Mesothelial cell of epicardium (in vitro differentiated cells): ENCODE data around the gene HSD11B1L. TPM values are rescaled to one million over a fixed set of nuclear protein-coding genes. Genes with fewer than 3 reads are reported as not detected.

Source experiments
- DNase-seq, 2 experiments: peaks; one replicate each; pipeline ENCODE4 v3.0.0; 2021; ENCODE audit warnings: low spot score in 2 of 2; ENCODE audit not compliant: unreplicated experiment in 2 of 2
- H3K27ac Mint-ChIP-seq: 2 replicates; pipeline ENCODE4 v1.8.0; 2021; ENCODE audit warnings: mixed read lengths
- H3K27me3 Mint-ChIP-seq: 2 replicates; pipeline ENCODE4 v1.8.0; 2021; ENCODE audit warnings: low read depth, mixed read lengths
- H3K36me3 Mint-ChIP-seq: 2 replicates; pipeline ENCODE4 v1.8.0; 2021; ENCODE audit warnings: mixed read lengths
- H3K4me1 Mint-ChIP-seq: 2 replicates; pipeline ENCODE4 v1.8.0; 2021; ENCODE audit warnings: mixed read lengths
- H3K4me3 Mint-ChIP-seq: 2 replicates; pipeline ENCODE4 v1.8.0; 2021; ENCODE audit warnings: mild to moderate bottlenecking, moderate library complexity, mixed read lengths
- H3K9me3 Mint-ChIP-seq: 2 replicates; pipeline ENCODE4 v1.8.0; 2021; ENCODE audit warnings: mixed read lengths
- CTCF ChIP-seq: fragments of 200-600 bp; sonication (generic); IDR thresholded peaks from one replicate; pipeline ENCODE4 v1.5.0; 2021; ENCODE audit warnings: antibody characterized with exemption; ENCODE audit not compliant: unreplicated experiment
- total RNA-seq: library from RNA; stranded (reverse); gene quantifications from 3 replicates; pipeline ENCODE4 v1.2.1, GENCODE V29; 2021

HSD11B1L gene
- total RNA-seq, 1 donor from 2014 or later = 16.0 TPM

GRCh38 chr19:5678071-5678718 is 2.6 kb upstream of the HSD11B1L start:
- Mint-ChIP-seq H3K9me3 (no peaks in the 10 kb centered on the region), H3K4me3 (no peak overlapping the region), H3K27me3 (no peaks in the 10 kb centered on the region), H3K36me3 (peaks cover 4% of the 10 kb centered on the region), H3K27ac (no peak overlapping the region), H3K4me1 (peaks cover 28% of the 10 kb centered on the region)
- TF ChIP-seq CTCF = no peak
- no peak for DNase-seq

DNA sequence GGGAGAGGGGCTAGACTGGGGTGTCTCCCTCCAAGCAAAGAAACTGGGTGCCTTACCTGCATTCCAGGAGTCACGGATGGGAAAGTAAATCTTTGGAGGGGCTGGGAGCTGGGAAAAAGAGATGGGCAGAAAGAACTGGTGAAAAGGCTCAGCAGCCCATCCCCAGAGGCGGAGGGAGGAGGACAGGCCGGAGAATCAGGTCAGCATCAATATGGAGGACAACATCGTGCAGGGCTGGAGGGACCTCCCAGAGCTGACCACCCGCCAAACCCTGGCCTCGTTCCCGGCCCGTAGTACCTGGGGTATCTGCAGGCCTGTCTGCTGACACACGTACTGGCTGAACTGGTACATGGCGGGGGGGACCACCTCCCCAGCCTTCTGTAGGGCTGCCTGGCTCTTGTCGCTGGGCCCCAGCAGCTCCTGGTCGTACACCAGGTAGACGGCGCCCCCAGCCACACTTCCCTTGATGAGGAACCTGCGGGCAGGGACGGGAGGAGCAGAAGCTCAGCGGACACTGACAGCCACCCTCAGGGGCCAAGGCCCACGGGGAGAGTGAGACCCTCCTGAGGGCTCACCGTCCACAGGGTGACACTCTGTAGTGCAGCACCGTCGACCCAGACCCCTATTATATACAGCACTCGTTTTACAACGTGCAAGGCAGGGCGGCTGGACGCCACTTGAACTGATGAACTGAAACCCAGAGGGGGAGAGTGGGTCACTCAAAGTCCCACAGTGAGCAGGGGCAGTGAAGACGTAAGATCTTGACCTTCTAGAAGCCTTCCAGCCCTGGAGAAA is 1.3 kb upstream of the HSD11B1L start:
- Mint-ChIP-seq H3K36me3 (no peaks in the 10 kb centered on the region), H3K27me3 (no peaks in the 10 kb centered on the region), H3K4me3 (peak overlapping the region; percentile 100), H3K27ac (peak overlapping the region; percentile 96), H3K9me3 (no peaks in the 10 kb centered on the region), H3K4me1 (peaks cover 30% of the 10 kb centered on the region)
- DNase-seq = no peak
- TF ChIP-seq CTCF = no peak

- Mint-ChIP-seq H3K9me3 (no peaks in the 10 kb centered on the region), H3K4me3 (peak overlapping the region; percentile 100), H3K4me1 (peaks cover 30% of the 10 kb centered on the region), H3K36me3 (no peaks in the 10 kb centered on the region), H3K27ac (peak overlapping the region; percentile 96), H3K27me3 (no peaks in the 10 kb centered on the region)
- no peak for TF ChIP-seq CTCF
- DNase-seq = peak in 1 of 2 experiments; percentile 54
Measured at GRCh38 chr19:5680084-5680436, 767 bp upstream of the HSD11B1L start.

- Mint-ChIP-seq H3K9me3 (no peaks in the 10 kb centered on the region), H3K4me1 (peaks cover 30% of the 10 kb centered on the region), H3K36me3 (no peaks in the 10 kb centered on the region), H3K4me3 (peak overlapping the region; percentile 100), H3K27ac (peak overlapping the region; percentile 19), H3K27me3 (no peaks in the 10 kb centered on the region)
- no peak for TF ChIP-seq CTCF
- DNase-seq = no peak
Measured at GRCh38 chr19:5681391-5682106, 722 bp downstream of the HSD11B1L start.

- no peak for DNase-seq
- Mint-ChIP-seq H3K4me3 (peak overlapping the region; percentile 100), H3K9me3 (no peaks in the 10 kb centered on the region), H3K4me1 (peaks cover 30% of the 10 kb centered on the region), H3K36me3 (no peaks in the 10 kb centered on the region), H3K27ac (peak overlapping the region; percentile 8), H3K27me3 (no peaks in the 10 kb centered on the region)
- no peak for TF ChIP-seq CTCF
Measured at GRCh38 chr19:5682107-5682482, 1.3 kb downstream of the HSD11B1L start.
